Vagina (tissue), 2 donors: ENCODE data around the gene TNIP2. TPM values are rescaled to one million over a fixed set of nuclear protein-coding genes. Genes with fewer than 3 reads are reported as not detected.

ENCODE experiments used
- DNase-seq, 2 donors: peaks; one replicate each; pipeline ENCODE4 v3.0.0-alpha.2; 2017; ENCODE audit errors: extremely low spot score in 2 of 2
- H3K27ac ChIP-seq: fragments of 200-600 bp; sonication (generic); one replicate; pipeline ENCODE4 v1.5.1; 2019
- H3K27me3 ChIP-seq: fragments of 200-600 bp; sonication (generic); one replicate; pipeline ENCODE4 v1.5.1; 2019
- H3K36me3 ChIP-seq, 2 donors: fragments of 200-600 bp; sonication (generic); one replicate each; pipeline ENCODE4 v1.5.1; 2017 to 2019
- H3K4me1 ChIP-seq: fragments of 200-600 bp; sonication (generic); one replicate; pipeline ENCODE4 v1.5.1; 2019
- H3K4me3 ChIP-seq, 2 donors: fragments of 200-600 bp; sonication (generic); 1 replicate in 1 of 2; 2 replicates in 1 of 2; pipeline ENCODE4 v1.5.1; 2016 to 2019
- H3K9me3 ChIP-seq: fragments of 200-600 bp; sonication (generic); one replicate; pipeline ENCODE4 v1.5.1; 2019
- CTCF ChIP-seq, 3 experiments: fragments of 450-650 bp in 2 of 3; fragments of 200-600 bp in 1 of 3; sonication (generic) in 1 of 3; IDR thresholded peaks; one replicate each; pipeline ENCODE4 v1.5.1; 2017 to 2019; ENCODE audit warnings: antibody characterized with exemption in 3 of 3, mild to moderate bottlenecking in 2 of 3, moderate library complexity in 2 of 3
- POLR2A ChIP-seq, 2 donors: fragments of 450-650 bp; IDR thresholded peaks; one replicate each; pipeline ENCODE4 v1.6.1; 2017; ENCODE audit warnings: antibody characterized with exemption in 2 of 2, mild to moderate bottlenecking in 2 of 2, moderate library complexity in 2 of 2
- POLR2AphosphoS5 ChIP-seq, 2 donors: sonication (generic); formaldehyde crosslinking; IDR thresholded peaks; one replicate each; pipeline ENCODE4 v1.9.0; 2017; ENCODE audit warnings: antibody characterized with exemption in 2 of 2, mild to moderate bottlenecking in 2 of 2, low read depth in 1 of 2; ENCODE audit not compliant: insufficient read depth in 1 of 2
- intact Hi-C: fragments of 100-400 bp; cut with DNase I; formaldehyde crosslinking; loops from one replicate; pipeline ENCODE4 v1.15.1; 2023
- total RNA-seq: library from RNA; depleted of rRNA; stranded (reverse); fragments of >200 nt; gene quantifications from one replicate; pipeline ENCODE4 v1.2.3, GENCODE V29; 2016

Gene TNIP2
- total RNA-seq, 1 donor from 2014 or later: 57.0 TPM

DNA sequence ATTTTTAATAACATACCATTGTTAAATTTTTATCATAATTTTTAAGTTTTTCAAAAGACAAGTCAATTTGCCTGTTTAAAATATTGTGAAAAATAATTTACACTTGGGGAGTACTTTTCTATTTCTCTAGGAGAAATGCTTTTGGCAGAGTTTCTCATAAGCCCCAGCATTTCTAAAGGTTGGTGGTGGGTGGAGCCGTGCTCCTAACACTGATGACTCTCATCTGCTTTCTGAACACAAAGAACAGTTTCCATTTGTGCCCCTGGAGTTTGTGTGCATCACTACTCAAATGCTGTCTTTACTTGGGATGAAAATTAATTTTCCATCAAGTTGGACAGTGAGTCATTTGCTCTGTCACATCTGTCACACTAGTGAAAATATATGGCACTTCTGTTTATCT lies 57.6 kb downstream of the TNIP2 start:
- H3K4me1 ChIP-seq: no peaks in the 10 kb centered on the region
- H3K27me3 ChIP-seq: no peaks in the 10 kb centered on the region
- H3K27ac ChIP-seq: no peak overlapping the region
- H3K9me3 ChIP-seq: no peaks in the 10 kb centered on the region
- no peak for DNase-seq
- intact Hi-C loops: no loop called here
- H3K36me3 ChIP-seq: peaks cover 0 to 88% of the 10 kb centered on the region in 2 donors
- no peak for TF ChIP-seq POLR2AphosphoS5 (IDR thresholded peaks at IDR 0.05; ENCODE audit: insufficient read depth in 1 of 2, low read depth in 1 of 2)
- no peak for TF ChIP-seq CTCF (IDR thresholded peaks at IDR 0.05)
- no peak for TF ChIP-seq POLR2A (IDR thresholded peaks at IDR 0.05)
- no peak overlapping the region for H3K4me3 ChIP-seq

GRCh38 chr4:2697995-2698414 lies 58.1 kb downstream of the TNIP2 start:
- no peak for TF ChIP-seq POLR2AphosphoS5 (IDR thresholded peaks at IDR 0.05; ENCODE audit: insufficient read depth in 1 of 2, low read depth in 1 of 2)
- no peak for TF ChIP-seq CTCF (IDR thresholded peaks at IDR 0.05)
- TF ChIP-seq POLR2A (IDR thresholded peaks at IDR 0.05): no peak
- Histone ChIP-seq H3K4me3 (no peak overlapping the region), H3K9me3 (no peaks in the 10 kb centered on the region), H3K4me1 (no peaks in the 10 kb centered on the region), H3K36me3 (peaks cover 0 to 88% of the 10 kb centered on the region in 2 donors), H3K27me3 (no peaks in the 10 kb centered on the region), H3K27ac (no peak overlapping the region)
- intact Hi-C loops: no loop called here
- no peak for DNase-seq

GRCh38 chr4:2696423-2696822 lies 59.7 kb downstream of the TNIP2 start:
- DNase-seq: no peak
- H3K9me3 ChIP-seq: no peaks in the 10 kb centered on the region
- H3K4me1 ChIP-seq: no peaks in the 10 kb centered on the region
- intact Hi-C loops: no loop called here
- TF ChIP-seq POLR2A (IDR thresholded peaks at IDR 0.05) (no peak), POLR2AphosphoS5 (IDR thresholded peaks at IDR 0.05; ENCODE audit: insufficient read depth in 1 of 2, low read depth in 1 of 2) (no peak)
- no peak overlapping the region for H3K4me3 ChIP-seq
- no peak overlapping the region for H3K27ac ChIP-seq
- peaks cover 0 to 87% of the 10 kb centered on the region in 2 donors for H3K36me3 ChIP-seq
- no peaks in the 10 kb centered on the region for H3K27me3 ChIP-seq

DNA sequence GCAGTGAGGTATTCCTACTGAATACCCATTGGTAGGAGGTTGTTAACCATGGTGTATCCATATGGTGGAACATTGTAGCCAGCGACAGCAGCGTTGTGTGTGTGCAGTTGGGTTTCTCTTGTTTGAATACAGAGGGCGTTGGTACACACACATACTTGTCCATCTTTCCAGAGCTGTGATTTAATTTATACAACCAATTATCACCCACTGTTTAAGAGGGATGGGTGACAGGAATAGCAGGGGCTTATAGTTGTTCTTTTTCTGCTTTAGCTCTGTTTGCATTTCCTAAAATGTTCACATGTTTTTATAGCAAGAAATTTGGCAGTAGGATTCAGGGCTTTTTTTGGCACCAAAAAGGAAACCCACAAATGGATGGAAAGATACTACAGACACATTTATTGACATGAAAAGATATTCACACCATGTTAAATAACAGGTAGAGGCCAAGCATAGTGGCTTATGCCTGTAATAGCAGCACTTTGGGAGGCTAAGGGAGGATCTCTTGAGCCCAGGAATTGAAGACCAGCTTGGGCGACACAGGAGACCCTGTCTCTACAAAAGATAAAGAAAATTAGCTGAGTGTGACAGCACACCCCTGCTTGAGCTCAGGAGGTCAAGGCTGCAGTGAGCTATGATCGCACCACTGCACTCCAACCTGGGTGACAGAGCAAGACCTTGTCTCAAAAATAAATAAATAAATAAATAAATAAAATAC lies 60.6 kb downstream of the TNIP2 start:
- no peak for DNase-seq
- H3K27ac ChIP-seq: no peak overlapping the region
- intact Hi-C loops: no loop called here
- no peaks in the 10 kb centered on the region for H3K27me3 ChIP-seq
- H3K9me3 ChIP-seq: no peaks in the 10 kb centered on the region
- H3K4me3 ChIP-seq: no peak overlapping the region
- TF ChIP-seq POLR2AphosphoS5 (IDR thresholded peaks at IDR 0.05; ENCODE audit: insufficient read depth in 1 of 2, low read depth in 1 of 2) (no peak), POLR2A (IDR thresholded peaks at IDR 0.05) (no peak)
- peaks cover 0 to 89% of the 10 kb centered on the region in 2 donors for H3K36me3 ChIP-seq
- H3K4me1 ChIP-seq: no peaks in the 10 kb centered on the region

DNA sequence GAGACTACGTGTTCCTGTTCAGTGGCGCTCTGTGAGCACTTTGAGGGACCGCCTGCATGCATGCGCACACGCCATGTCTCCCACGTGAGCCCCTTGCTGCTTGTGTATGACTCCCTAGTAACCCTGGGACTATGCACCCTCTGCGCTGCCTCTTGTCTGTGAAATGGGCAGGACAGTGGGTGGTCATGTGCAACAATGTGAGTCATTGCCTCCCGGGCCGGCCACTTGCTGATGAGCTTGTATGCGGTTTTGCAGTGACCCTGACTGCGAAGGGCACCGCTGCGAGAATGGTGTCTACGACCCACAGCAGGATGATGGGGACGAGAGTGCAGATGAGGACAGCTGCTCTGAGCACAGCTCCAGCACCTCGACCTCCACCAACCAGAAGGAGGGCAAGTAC lies 61.4 kb downstream of the TNIP2 start:
- no peak for TF ChIP-seq POLR2AphosphoS5 (IDR thresholded peaks at IDR 0.05; ENCODE audit: insufficient read depth in 1 of 2, low read depth in 1 of 2)
- no peaks in the 10 kb centered on the region for H3K4me1 ChIP-seq
- H3K27me3 ChIP-seq: no peaks in the 10 kb centered on the region
- DNase-seq: no peak
- H3K9me3 ChIP-seq: no peaks in the 10 kb centered on the region
- H3K36me3 ChIP-seq: peaks cover 0 to 80% of the 10 kb centered on the region in 2 donors
- H3K4me3 ChIP-seq: no peak overlapping the region
- no peak overlapping the region for H3K27ac ChIP-seq
- intact Hi-C loops: no loop called here

DNA sequence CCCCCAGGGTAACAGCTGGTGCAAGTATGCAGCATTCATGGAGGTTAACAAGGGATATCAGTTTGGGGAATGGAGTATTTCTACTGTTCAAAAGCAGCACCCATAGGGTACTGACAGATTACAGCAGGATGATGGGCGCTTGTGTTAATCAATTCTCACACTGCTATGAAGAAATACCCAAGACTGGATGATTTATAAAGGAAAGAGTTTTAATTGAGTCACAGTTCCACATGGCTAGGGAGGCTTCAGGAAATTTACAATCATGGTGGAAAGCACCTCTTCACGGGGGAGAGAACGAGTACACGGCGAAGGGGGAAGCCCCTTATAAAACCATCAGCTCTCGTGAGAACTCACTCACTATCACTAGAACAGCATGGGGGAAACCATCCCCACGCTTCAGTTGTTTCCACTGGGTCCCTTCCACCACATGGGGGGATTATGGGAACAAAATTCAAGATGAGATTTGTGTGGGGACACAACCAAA lies 64.1 kb downstream of the TNIP2 start:
- H3K36me3 ChIP-seq: peaks cover 0 to 75% of the 10 kb centered on the region in 2 donors
- intact Hi-C loops: no loop called here

More for the DNA sequence above, 64.1 kb downstream of the TNIP2 start:
- no peak for DNase-seq
- TF ChIP-seq POLR2A (IDR thresholded peaks at IDR 0.05) (no peak), CTCF (IDR thresholded peaks at IDR 0.05) (no peak), POLR2AphosphoS5 (IDR thresholded peaks at IDR 0.05; ENCODE audit: insufficient read depth in 1 of 2, low read depth in 1 of 2) (no peak)
- no peak overlapping the region for H3K27ac ChIP-seq
- no peak overlapping the region for H3K4me3 ChIP-seq
- H3K9me3 ChIP-seq: no peaks in the 10 kb centered on the region
- H3K4me1 ChIP-seq: no peaks in the 10 kb centered on the region
- H3K27me3 ChIP-seq: no peaks in the 10 kb centered on the region

Other genes starting within 250 kb of the TNIP2 start
- gene FAM193A, start 219.7 kb downstream of the TNIP2 start, total RNA-seq: 31.4 TPM
- gene SH3BP2, start 36.7 kb upstream of the TNIP2 start, total RNA-seq: 102 TPM
- 228 TPM for gene ADD1, start 87.5 kb upstream of the TNIP2 start, total RNA-seq
- 18.9 TPM for gene NOP14, start 207.1 kb upstream of the TNIP2 start, total RNA-seq
- gene GRK4, start 207.2 kb upstream of the TNIP2 start, total RNA-seq: 2.7 TPM